ENCODE measurements around the gene SLC16A4.
"Not testable (repeated sequence)": the region's sequence is repeated elsewhere in the genome, so short reads cannot be mapped to it uniquely, and the experiment has no call there.

The SLC16A4 gene

DNA sequence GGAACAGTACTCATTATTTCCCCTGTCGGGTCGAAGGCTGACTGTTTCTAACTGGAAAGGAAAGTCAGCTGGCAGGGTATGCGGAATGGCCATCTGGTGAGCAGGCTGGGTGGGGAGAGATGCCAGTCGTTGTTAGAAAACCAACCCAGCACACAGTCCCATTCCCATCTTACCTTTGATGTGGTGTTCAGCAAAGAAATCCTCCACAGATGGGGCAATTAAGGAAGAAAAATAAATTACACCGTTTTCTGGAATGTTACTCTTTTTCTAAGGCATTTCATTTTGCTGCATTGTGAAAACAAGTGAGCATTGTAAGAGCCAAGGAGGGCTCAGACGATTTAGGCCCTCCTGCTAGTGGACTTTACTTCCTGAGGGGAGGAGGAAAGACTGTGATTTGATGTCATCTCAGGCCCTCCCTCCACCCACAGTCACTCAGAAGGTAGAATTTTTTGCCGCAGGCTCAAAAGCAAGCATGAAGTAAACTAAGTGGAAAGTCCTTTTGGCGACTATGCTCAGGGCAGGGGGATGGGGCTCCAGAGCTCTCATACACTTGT, at the start of gene SLC16A4:
SLC16A4 (minus strand) TSS at position 335 of the 554 bp plus-strand sequence. CDS start 1,703 bp downstream, outside the sequence.
- Histone ChIP-seq H3K36me3 (ENCODE audit: control insufficient read depth, insufficient read depth, low read length, severe bottlenecking) (peaks cover 11% of the 10 kb centered on the region), H3K9ac (ENCODE audit: low read length) (peak within 1 kb of the TSS; percentile 63), H3K9me3 (ENCODE audit: control insufficient read depth, low read length) (no peaks in the 10 kb centered on the region), H3K4me1 (ENCODE audit: control insufficient read depth, insufficient read depth, low read length) (peaks cover 48% of the 10 kb centered on the region), H3K27me3 (replicated peaks; ENCODE audit: control insufficient read depth, insufficient read depth, low read length) (no peaks in the 10 kb centered on the region), H3K4me3 (ENCODE audit: low read length) (peak within 1 kb of the TSS; percentile 58)
- DNase-seq (ENCODE audit: low read depth), result peak; percentile 86

DNA sequence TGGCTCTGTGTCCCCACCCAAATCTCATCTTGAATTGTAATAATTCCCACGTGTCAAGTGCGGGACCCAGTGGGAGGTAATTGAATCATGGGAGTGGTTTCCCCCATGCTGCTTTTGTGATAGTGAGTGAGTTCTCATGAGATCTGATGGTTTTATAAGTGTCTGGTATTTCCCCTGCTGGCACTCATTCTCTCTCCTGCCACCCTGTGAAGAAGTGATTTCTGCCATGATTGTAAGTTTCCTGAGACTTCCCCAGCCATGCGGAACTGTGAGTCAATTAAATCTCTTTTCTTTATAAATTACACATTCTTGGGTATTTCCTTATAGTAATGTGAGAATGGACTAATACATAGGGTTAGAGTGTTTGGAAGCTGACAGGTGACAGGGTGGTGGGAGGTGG, 49.0 kb upstream of the SLC16A4 start:
- H3K9ac ChIP-seq (ENCODE audit: low read length); H3K9me3 ChIP-seq (ENCODE audit: control insufficient read depth, low read length); H3K4me3 ChIP-seq (ENCODE audit: low read length); H3K36me3 ChIP-seq (ENCODE audit: control insufficient read depth, insufficient read depth, low read length, severe bottlenecking); DNase-seq (ENCODE audit: low read depth); H3K27me3 ChIP-seq (replicated peaks; ENCODE audit: control insufficient read depth, insufficient read depth, low read length): not testable (repeated sequence)
- peaks cover 18% of the 10 kb centered on the region for H3K4me1 ChIP-seq (ENCODE audit: control insufficient read depth, insufficient read depth, low read length)

DNA sequence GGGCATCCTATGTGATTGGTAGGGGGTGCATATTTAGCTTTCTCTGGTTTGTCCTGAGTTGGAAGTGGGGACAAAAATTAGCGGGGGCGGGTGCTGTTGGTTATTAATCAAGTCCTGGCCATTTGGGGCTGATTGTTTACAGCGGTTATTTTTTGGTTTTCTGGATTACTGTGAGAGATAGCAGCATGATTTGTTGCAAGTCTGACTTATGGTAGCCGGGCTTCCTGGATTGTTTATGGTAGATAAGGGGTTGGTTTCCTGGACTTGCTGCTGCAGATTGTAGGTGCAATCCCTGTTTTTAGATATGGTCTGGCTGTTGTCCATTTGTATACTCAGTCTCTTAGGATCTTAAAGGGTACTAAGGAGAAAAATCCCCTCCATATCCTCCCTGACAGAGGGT, 48.1 kb upstream of the SLC16A4 start:
- Histone ChIP-seq H3K4me3 (ENCODE audit: low read length) (no peak overlapping the region), H3K4me1 (ENCODE audit: control insufficient read depth, insufficient read depth, low read length) (peaks cover 22% of the 10 kb centered on the region), H3K9me3 (ENCODE audit: control insufficient read depth, low read length) (no peaks in the 10 kb centered on the region), H3K36me3 (ENCODE audit: control insufficient read depth, insufficient read depth, low read length, severe bottlenecking) (no peaks in the 10 kb centered on the region), H3K9ac (ENCODE audit: low read length) (no peak overlapping the region), H3K27me3 (replicated peaks; ENCODE audit: control insufficient read depth, insufficient read depth, low read length) (no peaks in the 10 kb centered on the region)
- no peak for DNase-seq (ENCODE audit: low read depth)

DNA sequence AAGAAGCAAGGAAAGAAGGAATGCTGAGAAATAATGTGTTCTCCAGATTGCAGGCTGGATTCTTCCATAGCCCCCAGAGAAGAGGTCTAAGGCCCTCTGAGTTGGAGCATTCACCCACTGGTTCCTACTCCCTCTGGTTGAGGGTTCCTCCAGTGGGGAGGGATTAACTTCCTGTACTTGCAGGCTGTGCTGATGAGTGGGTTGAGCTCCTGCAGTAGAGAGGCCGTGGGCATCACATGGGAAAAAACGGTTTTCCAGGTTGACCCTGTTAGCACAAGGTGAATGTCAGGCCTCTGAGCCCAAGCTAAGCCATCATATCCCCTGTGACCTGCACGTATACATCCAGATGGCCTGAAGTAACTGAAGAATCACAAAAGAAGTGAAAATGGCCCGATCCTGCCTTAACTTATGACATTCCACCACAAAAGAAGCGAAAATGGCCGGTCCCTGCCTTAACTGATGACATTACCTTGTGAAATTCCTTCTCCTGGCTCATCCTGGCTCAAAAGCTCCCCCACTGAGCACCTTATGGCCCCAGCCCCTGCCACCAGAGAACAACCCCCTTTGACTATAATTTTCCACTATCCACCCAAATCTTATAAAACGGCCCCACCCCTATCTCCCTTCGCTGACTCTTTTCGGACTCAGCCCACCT, 46.9 kb upstream of the SLC16A4 start:
- DNase-seq (ENCODE audit: low read depth); H3K9ac ChIP-seq (ENCODE audit: low read length); H3K27me3 ChIP-seq (replicated peaks; ENCODE audit: control insufficient read depth, insufficient read depth, low read length); H3K36me3 ChIP-seq (ENCODE audit: control insufficient read depth, insufficient read depth, low read length, severe bottlenecking); H3K9me3 ChIP-seq (ENCODE audit: control insufficient read depth, low read length); H3K4me3 ChIP-seq (ENCODE audit: low read length): not testable (repeated sequence)
- peaks cover 29% of the 10 kb centered on the region for H3K4me1 ChIP-seq (ENCODE audit: control insufficient read depth, insufficient read depth, low read length)

DNA sequence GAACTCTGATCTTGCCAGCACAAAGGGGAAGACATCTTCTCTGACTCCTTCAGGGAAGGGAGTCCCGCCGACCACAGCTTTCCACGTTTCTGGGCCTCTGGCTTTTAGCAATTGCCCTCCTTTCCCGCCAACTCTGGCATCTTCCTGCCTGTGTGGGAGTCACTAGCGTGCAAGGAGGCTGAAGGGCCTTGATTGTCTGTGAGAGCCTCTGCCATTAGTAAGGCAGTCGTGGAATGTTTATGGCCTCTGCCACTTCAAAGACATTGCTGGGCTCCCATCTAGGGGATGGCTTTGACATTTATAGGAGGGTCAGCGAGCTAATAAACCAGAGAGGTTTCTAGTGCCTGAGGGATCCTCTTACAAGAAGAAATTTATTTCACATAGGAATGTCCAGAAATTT, 45.8 kb upstream of the SLC16A4 start:
- peaks cover 4% of the 10 kb centered on the region for H3K27me3 ChIP-seq (replicated peaks; ENCODE audit: control insufficient read depth, insufficient read depth, low read length)
- no peaks in the 10 kb centered on the region for H3K36me3 ChIP-seq (ENCODE audit: control insufficient read depth, insufficient read depth, low read length, severe bottlenecking)
- H3K4me1 ChIP-seq (ENCODE audit: control insufficient read depth, insufficient read depth, low read length), result peaks cover 21% of the 10 kb centered on the region
- peak; percentile 11 for DNase-seq (ENCODE audit: low read depth)
- no peak overlapping the region for H3K4me3 ChIP-seq (ENCODE audit: low read length)
- H3K9me3 ChIP-seq (ENCODE audit: control insufficient read depth, low read length), result no peaks in the 10 kb centered on the region
- H3K9ac ChIP-seq (ENCODE audit: low read length), result no peak overlapping the region

DNA sequence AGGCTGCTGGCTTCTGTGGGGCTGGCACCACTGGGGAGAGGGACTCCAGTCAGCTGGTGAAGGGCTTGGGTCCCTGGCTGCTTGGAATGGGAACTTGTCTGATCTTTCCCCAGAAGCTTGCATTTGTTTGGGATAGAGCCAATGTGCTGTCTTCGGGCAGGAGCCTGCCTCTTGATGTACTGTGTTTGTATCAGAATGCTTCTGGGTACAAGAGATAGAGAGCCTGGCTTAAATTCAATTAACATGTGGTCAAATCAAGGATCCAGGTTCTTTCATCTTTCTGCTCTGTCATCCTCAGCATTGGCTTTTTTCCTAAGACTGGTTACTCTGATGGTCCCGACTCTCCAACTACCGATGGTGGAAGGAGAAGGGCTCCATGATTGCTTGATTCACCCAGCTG, 44.1 kb upstream of the SLC16A4 start:
- Histone ChIP-seq H3K27me3 (replicated peaks; ENCODE audit: control insufficient read depth, insufficient read depth, low read length) (peaks cover 20% of the 10 kb centered on the region), H3K4me1 (ENCODE audit: control insufficient read depth, insufficient read depth, low read length) (peaks cover 12% of the 10 kb centered on the region), H3K4me3 (ENCODE audit: low read length) (no peak overlapping the region), H3K9me3 (ENCODE audit: control insufficient read depth, low read length) (no peaks in the 10 kb centered on the region), H3K36me3 (ENCODE audit: control insufficient read depth, insufficient read depth, low read length, severe bottlenecking) (no peaks in the 10 kb centered on the region), H3K9ac (ENCODE audit: low read length) (no peak overlapping the region)
- DNase-seq (ENCODE audit: low read depth), result no peak

GRCh38 chr1:110433803-110434202, 43.0 kb upstream of the SLC16A4 start:
- DNase-seq (ENCODE audit: low read depth), result peak; percentile 43
- Histone ChIP-seq H3K36me3 (ENCODE audit: control insufficient read depth, insufficient read depth, low read length, severe bottlenecking) (no peaks in the 10 kb centered on the region), H3K9me3 (ENCODE audit: control insufficient read depth, low read length) (no peaks in the 10 kb centered on the region), H3K27me3 (replicated peaks; ENCODE audit: control insufficient read depth, insufficient read depth, low read length) (peaks cover 24% of the 10 kb centered on the region), H3K4me1 (ENCODE audit: control insufficient read depth, insufficient read depth, low read length) (peaks cover 15% of the 10 kb centered on the region), H3K4me3 (ENCODE audit: low read length) (peak overlapping the region; percentile 24), H3K9ac (ENCODE audit: low read length) (peak overlapping the region; percentile 46)

- Histone ChIP-seq H3K9ac (ENCODE audit: low read length) (no peak overlapping the region), H3K36me3 (ENCODE audit: control insufficient read depth, insufficient read depth, low read length, severe bottlenecking) (no peaks in the 10 kb centered on the region), H3K4me1 (ENCODE audit: control insufficient read depth, insufficient read depth, low read length) (peaks cover 19% of the 10 kb centered on the region), H3K27me3 (replicated peaks; ENCODE audit: control insufficient read depth, insufficient read depth, low read length) (peaks cover 24% of the 10 kb centered on the region), H3K4me3 (ENCODE audit: low read length) (no peak overlapping the region), H3K9me3 (ENCODE audit: control insufficient read depth, low read length) (no peaks in the 10 kb centered on the region)
- DNase-seq (ENCODE audit: low read depth), result no peak
Measured at GRCh38 chr1:110433213-110433612, 42.4 kb upstream of the SLC16A4 start.

- Histone ChIP-seq H3K4me3 (ENCODE audit: low read length) (no peak overlapping the region), H3K36me3 (ENCODE audit: control insufficient read depth, insufficient read depth, low read length, severe bottlenecking) (no peaks in the 10 kb centered on the region), H3K9ac (ENCODE audit: low read length) (no peak overlapping the region), H3K27me3 (replicated peaks; ENCODE audit: control insufficient read depth, insufficient read depth, low read length) (peaks cover 24% of the 10 kb centered on the region), H3K4me1 (ENCODE audit: control insufficient read depth, insufficient read depth, low read length) (peaks cover 25% of the 10 kb centered on the region), H3K9me3 (ENCODE audit: control insufficient read depth, low read length) (no peaks in the 10 kb centered on the region)
- DNase-seq (ENCODE audit: low read depth), result no peak
Measured at GRCh38 chr1:110430901-110431300, 40.1 kb upstream of the SLC16A4 start.

DNA sequence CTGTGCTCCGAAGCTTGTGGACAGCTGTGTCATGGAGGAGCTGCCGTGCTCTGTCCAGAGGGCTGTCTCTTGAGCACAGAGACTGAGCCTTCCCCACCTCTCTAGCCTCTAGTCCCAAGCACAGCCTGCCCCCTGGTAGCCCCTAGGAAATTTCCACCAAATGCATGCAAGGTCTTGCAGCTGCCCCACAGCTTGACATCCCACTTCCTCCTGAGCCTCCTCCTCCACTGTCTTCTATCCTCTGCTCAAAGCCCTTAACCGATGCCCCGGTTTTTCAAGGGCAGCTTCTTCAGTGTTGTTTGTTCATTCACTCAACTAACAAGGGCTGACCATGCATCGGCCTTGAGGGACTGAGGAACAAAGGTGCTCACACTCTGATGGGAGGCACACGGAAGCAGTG, 39.5 kb upstream of the SLC16A4 start:
- H3K4me3 ChIP-seq (ENCODE audit: low read length), result no peak overlapping the region
- H3K9ac ChIP-seq (ENCODE audit: low read length), result no peak overlapping the region
- H3K36me3 ChIP-seq (ENCODE audit: control insufficient read depth, insufficient read depth, low read length, severe bottlenecking), result no peaks in the 10 kb centered on the region
- no peaks in the 10 kb centered on the region for H3K9me3 ChIP-seq (ENCODE audit: control insufficient read depth, low read length)
- no peak for DNase-seq (ENCODE audit: low read depth)
- peaks cover 24% of the 10 kb centered on the region for H3K27me3 ChIP-seq (replicated peaks; ENCODE audit: control insufficient read depth, insufficient read depth, low read length)
- peaks cover 31% of the 10 kb centered on the region for H3K4me1 ChIP-seq (ENCODE audit: control insufficient read depth, insufficient read depth, low read length)

- peaks cover 39% of the 10 kb centered on the region for H3K4me1 ChIP-seq (ENCODE audit: control insufficient read depth, insufficient read depth, low read length)
- H3K36me3 ChIP-seq (ENCODE audit: control insufficient read depth, insufficient read depth, low read length, severe bottlenecking), result no peaks in the 10 kb centered on the region
- H3K27me3 ChIP-seq (replicated peaks; ENCODE audit: control insufficient read depth, insufficient read depth, low read length), result peaks cover 24% of the 10 kb centered on the region
- H3K4me3 ChIP-seq (ENCODE audit: low read length), result no peak overlapping the region
- DNase-seq (ENCODE audit: low read depth), result no peak
- H3K9ac ChIP-seq (ENCODE audit: low read length), result no peak overlapping the region
- no peaks in the 10 kb centered on the region for H3K9me3 ChIP-seq (ENCODE audit: control insufficient read depth, low read length)
Measured at GRCh38 chr1:110428946-110429345, 38.1 kb upstream of the SLC16A4 start.

DNA sequence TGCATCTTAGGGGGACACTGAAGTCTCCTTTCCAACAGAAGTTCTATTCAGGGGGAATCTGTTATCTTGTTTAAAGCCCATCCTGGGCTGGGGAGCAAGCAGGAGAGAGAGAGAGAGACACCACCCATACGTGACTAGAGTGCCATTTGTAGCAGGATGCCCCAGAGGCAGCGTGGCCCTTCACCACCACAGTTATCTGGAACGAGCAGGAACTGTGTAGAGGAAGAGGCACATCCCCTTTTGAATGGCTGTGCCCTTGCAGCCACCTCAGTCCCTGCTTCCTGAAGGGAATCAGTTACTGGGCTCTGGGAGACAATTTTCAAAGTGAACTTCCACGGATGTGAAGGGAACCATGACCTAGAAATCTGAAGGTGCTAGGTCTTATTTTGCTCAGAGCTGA, 36.0 kb upstream of the SLC16A4 start:
- Histone ChIP-seq H3K4me3 (ENCODE audit: low read length) (no peak overlapping the region), H3K36me3 (ENCODE audit: control insufficient read depth, insufficient read depth, low read length, severe bottlenecking) (no peaks in the 10 kb centered on the region)

More for the DNA sequence above, 36.0 kb upstream of the SLC16A4 start:
- Histone ChIP-seq H3K27me3 (replicated peaks; ENCODE audit: control insufficient read depth, insufficient read depth, low read length) (peaks cover 23% of the 10 kb centered on the region), H3K9ac (ENCODE audit: low read length) (no peak overlapping the region), H3K9me3 (ENCODE audit: control insufficient read depth, low read length) (peaks cover 1% of the 10 kb centered on the region), H3K4me1 (ENCODE audit: control insufficient read depth, insufficient read depth, low read length) (peaks cover 44% of the 10 kb centered on the region)
- no peak for DNase-seq (ENCODE audit: low read depth)

All from adipocyte (in vitro differentiated cells).